ENCODE measurements around the gene SNX21.
A peak's percentile ranks its signal among the peaks of the same experiment; 100 is the strongest.

SNX21 gene

GRCh38 chr20:45882469-45883099 lies 49.0 kb downstream of the SNX21 start:
- no peak for DNase-seq (ENCODE audit: low read depth)

DNA sequence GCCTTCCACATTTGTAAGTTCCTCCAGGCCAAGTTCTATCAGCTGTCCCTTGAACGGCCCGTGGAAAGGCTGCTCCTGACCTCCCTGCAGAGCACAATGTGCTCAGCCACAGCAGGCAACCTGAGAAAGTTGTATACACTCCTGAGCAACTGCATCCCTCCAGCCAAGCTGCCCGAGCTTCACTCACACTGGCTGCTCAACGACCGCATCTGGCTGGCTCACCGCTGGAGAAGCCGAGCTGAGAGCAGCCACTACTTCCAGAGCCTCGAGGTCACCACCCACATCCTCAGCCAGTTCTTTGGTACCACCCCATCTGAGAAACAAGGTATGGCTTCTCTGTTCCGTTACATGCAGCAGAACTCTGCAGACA lies 49.5 kb downstream of the SNX21 start:
- DNase-seq (ENCODE audit: low read depth), result no peak

GRCh38 chr20:45886590-45887345 lies 53.2 kb downstream of the SNX21 start:
- DNase-seq (ENCODE audit: low read depth), result no peak

- DNase-seq (ENCODE audit: low read depth), result no peak
Observed at GRCh38 chr20:45887346-45887715, 53.7 kb downstream of the SNX21 start, which contains the start of gene SPATA25. SPATA25 (minus strand) TSS chr20:45887622; CDS start chr20:45887590, 32 bp downstream.

GRCh38 chr20:45888681-45889080 lies 55.1 kb downstream of the SNX21 start:
- no peak for DNase-seq (ENCODE audit: low read depth)

- peak; percentile 49 for DNase-seq (ENCODE audit: low read depth)
Observed at GRCh38 chr20:45890077-45890984, 56.7 kb downstream of the SNX21 start.

GRCh38 chr20:45890985-45891983 lies 57.7 kb downstream of the SNX21 start, which contains the start of the genes CTSA and NEURL2:
CTSA (plus strand) TSS chr20:45891335; CDS start chr20:45891569, 234 bp downstream.
NEURL2 (minus strand) TSS chr20:45891208; CDS start chr20:45890991, 217 bp downstream.
- DNase-seq (ENCODE audit: low read depth), result peak; percentile 79

DNA sequence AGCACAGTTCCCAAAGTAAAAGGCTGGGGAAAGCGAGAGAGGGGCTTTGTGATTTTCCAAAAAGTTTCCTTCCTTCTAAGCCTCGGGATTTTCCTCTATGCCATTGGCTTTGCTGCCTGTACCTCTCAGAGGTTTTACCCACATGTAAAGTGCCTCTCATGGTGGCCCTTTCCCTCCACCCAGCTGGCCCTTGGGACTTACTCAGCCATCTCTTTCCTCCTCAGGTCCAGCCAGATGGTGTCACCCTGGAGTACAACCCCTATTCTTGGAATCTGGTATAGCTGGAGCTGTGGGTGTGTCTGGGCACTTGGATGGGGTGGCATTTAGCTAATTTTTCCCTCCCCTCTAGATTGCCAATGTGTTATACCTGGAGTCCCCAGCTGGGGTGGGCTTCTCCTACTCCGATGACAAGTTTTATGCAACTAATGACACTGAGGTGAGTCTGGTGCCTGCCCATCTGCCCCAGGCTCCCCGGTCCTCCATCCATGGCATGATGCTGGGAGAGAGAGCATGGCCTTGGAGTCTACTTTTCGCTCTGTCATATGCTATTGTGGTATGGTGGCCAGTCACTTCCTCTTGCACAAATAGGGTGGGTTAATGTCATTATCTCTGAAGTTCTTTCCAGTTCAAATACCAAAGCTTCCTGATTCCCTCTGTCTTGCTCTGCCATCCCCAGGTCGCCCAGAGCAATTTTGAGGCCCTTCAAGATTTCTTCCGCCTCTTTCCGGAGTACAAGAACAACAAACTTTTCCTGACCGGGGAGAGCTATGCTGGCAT lies 58.6 kb downstream of the SNX21 start:
- DNase-seq (ENCODE audit: low read depth), result no peak

Measured in activated T-cell treated with anti-CD3 and anti-CD28 coated beads for 48 hours (primary cell).